ENCODE measurements around the gene YIF1A.

YIF1A gene

GRCh38 chr11:66275984-66276612 lies 12.8 kb downstream of the YIF1A start:
- TF ChIP-seq, protein P1, sequence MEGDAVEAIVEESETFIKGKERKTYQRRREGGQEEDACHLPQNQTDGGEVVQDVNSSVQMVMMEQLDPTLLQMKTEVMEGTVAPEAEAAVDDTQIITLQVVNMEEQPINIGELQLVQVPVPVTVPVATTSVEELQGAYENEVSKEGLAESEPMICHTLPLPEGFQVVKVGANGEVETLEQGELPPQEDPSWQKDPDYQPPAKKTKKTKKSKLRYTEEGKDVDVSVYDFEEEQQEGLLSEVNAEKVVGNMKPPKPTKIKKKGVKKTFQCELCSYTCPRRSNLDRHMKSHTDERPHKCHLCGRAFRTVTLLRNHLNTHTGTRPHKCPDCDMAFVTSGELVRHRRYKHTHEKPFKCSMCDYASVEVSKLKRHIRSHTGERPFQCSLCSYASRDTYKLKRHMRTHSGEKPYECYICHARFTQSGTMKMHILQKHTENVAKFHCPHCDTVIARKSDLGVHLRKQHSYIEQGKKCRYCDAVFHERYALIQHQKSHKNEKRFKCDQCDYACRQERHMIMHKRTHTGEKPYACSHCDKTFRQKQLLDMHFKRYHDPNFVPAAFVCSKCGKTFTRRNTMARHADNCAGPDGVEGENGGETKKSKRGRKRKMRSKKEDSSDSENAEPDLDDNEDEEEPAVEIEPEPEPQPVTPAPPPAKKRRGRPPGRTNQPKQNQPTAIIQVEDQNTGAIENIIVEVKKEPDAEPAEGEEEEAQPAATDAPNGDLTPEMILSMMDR (IDR thresholded peaks at IDR 0.05): no peak
- Histone ChIP-seq H3K4me3 (no peak overlapping the region), H3K27ac (no peak overlapping the region)
- no peak for DNase-seq (ENCODE audit: low spot score)

GRCh38 chr11:66275396-66275795 lies 13.5 kb downstream of the YIF1A start:
- no peak overlapping the region for H3K27ac ChIP-seq
- DNase-seq (ENCODE audit: low spot score): no peak
- TF ChIP-seq, protein P1 (IDR thresholded peaks at IDR 0.05): no peak
- no peak overlapping the region for H3K4me3 ChIP-seq

- TF ChIP-seq, protein P1 (IDR thresholded peaks at IDR 0.05): no peak
- no peak for DNase-seq (ENCODE audit: low spot score)
- no peak overlapping the region for H3K4me3 ChIP-seq
- H3K27ac ChIP-seq: no peak overlapping the region
These were observed 14.7 kb downstream of the YIF1A start for GRCh38 chr11:66274219-66274618.

- no peak for DNase-seq (ENCODE audit: low spot score)
- TF ChIP-seq, protein P1 (IDR thresholded peaks at IDR 0.05): no peak
- no peak overlapping the region for H3K27ac ChIP-seq
- no peak overlapping the region for H3K4me3 ChIP-seq
These were observed 16.3 kb downstream of the YIF1A start for GRCh38 chr11:66272596-66272995.

- no peak for DNase-seq (ENCODE audit: low spot score)
- Histone ChIP-seq H3K27ac (no peak overlapping the region), H3K4me3 (no peak overlapping the region)
- TF ChIP-seq, protein P1 (IDR thresholded peaks at IDR 0.05): no peak
These were observed 17.1 kb downstream of the YIF1A start for GRCh38 chr11:66271816-66272215.

- TF ChIP-seq, protein P1 (IDR thresholded peaks at IDR 0.05): no peak
- H3K4me3 ChIP-seq: peak overlapping the region; percentile 93
- H3K27ac ChIP-seq: peak overlapping the region; percentile 91 to 99
- DNase-seq (ENCODE audit: low spot score): no peak
These were observed 19.7 kb downstream of the YIF1A start for GRCh38 chr11:66268952-66269905.

Measured in coronary artery (tissue), 2 donors.